ENCODE results near the gene YIPF1. TPM values are rescaled to one million over a fixed set of nuclear protein-coding genes. Genes with fewer than 3 reads are reported as not detected.

YIPF1 gene
- total RNA-seq, 1 experiment from 2014 or later: 21.9 TPM

- TF ChIP-seq ATF2 (CRISPR knock-in tag; IDR thresholded peaks at IDR 0.05; ENCODE audit: borderline replicate concordance, low read depth) (no peak), AFF4 (CRISPR knock-in tag; IDR thresholded peaks at IDR 0.05; ENCODE audit: borderline replicate concordance) (no peak), IRF2 (CRISPR knock-in tag; IDR thresholded peaks at IDR 0.05; ENCODE audit: borderline replicate concordance, low read depth) (no peak), ZNF532 (CRISPR knock-in tag; IDR thresholded peaks at IDR 0.05; ENCODE audit: borderline replicate concordance) (no peak), ZNF263 (CRISPR knock-in tag; IDR thresholded peaks at IDR 0.05; ENCODE audit: low read depth) (no peak), E2F5 (CRISPR knock-in tag; IDR thresholded peaks at IDR 0.05) (no peak)
These were observed 15.9 kb upstream of the YIPF1 start (continued) for GRCh38 chr1:53905509-53905908.

- DNase-seq (ENCODE audit: low spot score): no peak
- Mint-ChIP-seq H3K36me3 (no peaks in the 10 kb centered on the region), H3K9me3 (no peaks in the 10 kb centered on the region), H3K4me1 (no peaks in the 10 kb centered on the region), H3K27me3 (ENCODE audit: low read depth) (no peaks in the 10 kb centered on the region), H3K27ac (no peak overlapping the region), H3K4me3 (no peak overlapping the region)
- ATAC-seq: no peak
- CTCF ChIA-PET: no interaction called here
- POLR2A ChIA-PET: interaction anchor here (0.6 kb wide), 1 partner anchor 29 kb away, joined by 3 read pairs; no protein-coding TSS in a partner anchor
- TF ChIP-seq ZBTB21 (CRISPR knock-in tag; IDR thresholded peaks at IDR 0.05; ENCODE audit: borderline replicate concordance): no peak
- no peak for TF ChIP-seq GABPB1 (CRISPR knock-in tag; IDR thresholded peaks at IDR 0.05)
- TF ChIP-seq GRHL2 (CRISPR knock-in tag; IDR thresholded peaks at IDR 0.05; ENCODE audit: insufficient replicate concordance, severe bottlenecking): no peak
- no peak for TF ChIP-seq ZNF396 (CRISPR knock-in tag; IDR thresholded peaks at IDR 0.05; ENCODE audit: borderline replicate concordance)
- no peak for TF ChIP-seq ZNF121 (CRISPR knock-in tag; IDR thresholded peaks at IDR 0.05)
- no peak for TF ChIP-seq ELF4 (CRISPR knock-in tag; IDR thresholded peaks at IDR 0.05; ENCODE audit: low read depth)
- no peak for TF ChIP-seq NR1H2 (CRISPR knock-in tag; IDR thresholded peaks at IDR 0.05)
- no peak for TF ChIP-seq ATF3 (CRISPR knock-in tag; conservative IDR thresholded peaks at IDR 0.05)
- no peak for TF ChIP-seq SP1 (CRISPR knock-in tag; conservative IDR thresholded peaks at IDR 0.05)
- no peak for TF ChIP-seq ZNF532 (CRISPR knock-in tag; IDR thresholded peaks at IDR 0.05; ENCODE audit: borderline replicate concordance)
- TF ChIP-seq ZNF425 (CRISPR knock-in tag; conservative IDR thresholded peaks at IDR 0.05): no peak
These were observed 12.9 kb upstream of the YIPF1 start for GRCh38 chr1:53902235-53903138.
